Spinal cord (tissue), 10 donors: ENCODE results near the gene GSTM5. TPM values are rescaled to one million over a fixed set of nuclear protein-coding genes. Genes with fewer than 3 reads are reported as not detected.
A peak's percentile ranks its signal among the peaks of the same experiment; 100 is the strongest.
"Not testable (repeated sequence)": the region's sequence is repeated elsewhere in the genome, so short reads cannot be mapped to it uniquely, and the experiment has no call there.

Experiments
- DNase-seq, 6 donors: peaks; one replicate each; pipeline versions ENCODE4 v3.0.0 to v3.0.0-alpha.2; 2013 to 2015; ENCODE audit warnings: low spot score in 6 of 6, low read depth in 4 of 6
- H3K27ac ChIP-seq: one replicate; pipeline ENCODE4 v1.5.1; 2013; ENCODE audit warnings: low read depth, low read length, control low read depth
- H3K27me3 ChIP-seq: one replicate; pipeline ENCODE4 v1.6.1; 2013; ENCODE audit warnings: low read length; ENCODE audit not compliant: control insufficient read depth, insufficient read depth
- H3K36me3 ChIP-seq: one replicate; pipeline ENCODE4 v1.6.1; 2013; ENCODE audit warnings: low read length; ENCODE audit not compliant: control insufficient read depth, insufficient read depth
- H3K4me1 ChIP-seq: one replicate; pipeline ENCODE4 v1.6.1; 2013; ENCODE audit warnings: low read length; ENCODE audit not compliant: control insufficient read depth, insufficient read depth
- H3K4me3 ChIP-seq: one replicate; pipeline ENCODE4 v1.5.1; 2013; ENCODE audit warnings: low read depth, low read length, control low read depth
- H3K9me3 ChIP-seq: one replicate; pipeline ENCODE4 v1.6.1; 2013; ENCODE audit warnings: low read length; ENCODE audit not compliant: control insufficient read depth, insufficient read depth
- WGBS: methylation state at CpG from one replicate; pipeline ENCODE4 v1.1.5; 2013; ENCODE audit warnings: missing lambda C conversion rate; ENCODE audit not compliant: insufficient coverage; 5-methylcytosine and 5-hydroxymethylcytosine counted together
- polyA plus RNA-seq, 2 donors: library from polyadenylated mRNA; unstranded; fragments of 120-200 nt; gene quantifications; one replicate each; pipeline ENCODE4 v1.2.1, GENCODE V29; 2013; ENCODE audit not compliant: insufficient read length in 2 of 2
- total RNA-seq, 2 donors: library from RNA; depleted of rRNA in 1 of 2; stranded (reverse); fragments of 120-200 nt in 1 of 2; fragments of >200 nt in 1 of 2; gene quantifications; one replicate each; pipeline versions ENCODE4 v1.2.3 to v1.2.4, GENCODE V29; 2013 to 2014
- donor health status: healthy.

Gene GSTM5
- total and polyA plus RNA-seq, 4 donors, result 6.6 to 39.9 (median 29.0) TPM

DNA sequence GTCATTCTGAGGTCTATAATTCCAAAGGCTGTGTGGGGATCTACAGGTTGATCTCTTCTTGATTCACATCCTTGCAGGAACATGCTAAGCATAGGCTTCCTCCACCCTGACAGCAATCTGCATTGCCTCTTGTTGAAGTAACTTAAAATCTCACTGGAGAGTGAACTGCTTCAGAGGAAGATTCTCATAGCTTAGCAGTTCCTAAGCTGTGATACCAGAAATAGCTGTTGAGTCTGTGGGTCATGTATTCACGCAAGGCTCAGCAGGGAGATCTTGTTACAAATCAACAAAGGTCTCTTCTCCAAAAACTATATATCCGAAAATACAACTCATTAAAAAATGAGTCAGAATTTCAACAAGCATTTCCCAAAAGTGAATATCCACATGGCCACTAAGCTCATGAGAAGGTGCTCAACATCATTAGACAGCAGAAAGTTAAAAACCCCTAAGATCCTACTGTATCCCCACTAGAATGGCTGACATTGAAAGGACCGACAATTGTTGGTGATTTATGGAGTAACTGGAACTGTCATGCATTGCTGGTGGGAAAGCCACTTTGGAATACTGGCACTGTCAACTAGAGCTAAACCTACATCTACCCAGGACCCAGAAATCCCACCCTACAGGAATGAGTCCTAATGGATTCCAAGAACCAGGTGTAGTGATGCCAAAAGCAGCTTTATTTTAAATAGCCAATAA is 35.2 kb upstream of the GSTM5 start:
- not testable (repeated sequence) for DNase-seq, H3K4me3 ChIP-seq, H3K27me3 ChIP-seq, H3K4me1 ChIP-seq, H3K36me3 ChIP-seq, H3K9me3 ChIP-seq, H3K27ac ChIP-seq
- 100% methylated on average over 2 of the region's 3 CpGs for WGBS

DNA sequence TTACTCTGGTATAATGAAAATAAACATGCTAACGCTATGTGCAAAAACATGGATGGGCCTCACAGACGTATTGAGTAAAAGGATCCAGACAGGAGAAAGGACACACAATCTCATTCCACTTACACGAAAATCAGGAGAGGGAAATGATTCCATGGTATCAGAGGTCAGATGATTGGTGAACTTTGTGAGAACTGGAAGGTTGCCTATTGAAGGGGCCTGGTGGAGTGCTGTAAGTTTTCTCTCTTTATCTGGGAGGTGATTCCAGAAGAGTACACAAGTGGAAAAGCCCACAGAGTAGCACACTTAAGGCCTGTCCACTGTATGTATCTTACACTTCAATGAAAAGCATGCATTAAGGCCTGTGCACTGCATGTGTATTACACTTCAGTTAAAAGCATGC is 34.6 kb upstream of the GSTM5 start:
- Histone ChIP-seq H3K36me3 (peaks cover 2% of the 10 kb centered on the region), H3K4me1 (no peaks in the 10 kb centered on the region), H3K27ac (no peak overlapping the region), H3K4me3 (no peak overlapping the region), H3K9me3 (no peaks in the 10 kb centered on the region), H3K27me3 (no peaks in the 10 kb centered on the region)
- DNase-seq, result no peak
- no CpG with 5 or more reads among the region's 3 CpGs for WGBS

DNA sequence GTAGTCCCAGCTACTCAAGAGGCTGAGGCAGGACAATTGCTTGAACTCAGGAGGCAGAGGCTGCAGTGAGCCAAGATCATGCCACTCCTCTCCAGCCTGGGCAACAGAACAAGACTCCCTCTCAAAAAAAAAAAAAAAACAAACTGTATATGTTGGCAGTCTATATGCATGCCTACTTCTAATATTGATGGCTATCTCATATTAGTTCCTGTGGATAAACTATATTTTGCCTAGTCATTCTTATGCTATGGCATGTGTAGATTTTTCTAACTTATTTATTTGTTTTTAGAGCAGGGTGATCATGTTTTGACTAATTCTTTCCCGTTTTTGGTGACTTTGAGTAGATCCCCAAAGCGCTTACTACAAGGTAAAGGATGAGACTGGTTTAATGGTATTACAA is 33.4 kb upstream of the GSTM5 start:
- WGBS, result 100% methylated on average over 1 of the region's 2 CpGs
- H3K4me3 ChIP-seq, H3K36me3 ChIP-seq, H3K9me3 ChIP-seq, DNase-seq, H3K27ac ChIP-seq, H3K4me1 ChIP-seq, H3K27me3 ChIP-seq: not testable (repeated sequence)

DNA sequence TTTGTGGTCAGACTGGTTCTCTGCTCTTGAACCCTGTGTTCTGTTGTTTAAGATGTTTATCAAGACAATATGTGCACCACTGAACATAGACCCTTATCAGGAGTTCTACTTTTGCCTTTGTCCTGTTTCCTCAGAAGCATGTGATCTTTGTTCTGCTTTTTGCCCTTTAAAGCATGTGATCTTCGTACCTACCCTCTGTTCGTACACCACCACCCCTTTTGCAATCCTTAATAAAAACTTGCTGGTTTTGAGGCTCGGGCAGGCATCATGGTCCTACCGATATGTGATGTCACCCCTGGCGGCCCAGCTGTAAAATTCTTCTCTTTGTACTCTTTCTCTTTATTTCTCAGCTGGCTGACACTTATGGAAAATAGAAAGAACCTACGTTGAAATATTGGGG is 27.3 kb upstream of the GSTM5 start:
- H3K27me3 ChIP-seq, H3K9me3 ChIP-seq, H3K36me3 ChIP-seq, DNase-seq, H3K4me3 ChIP-seq, H3K27ac ChIP-seq, H3K4me1 ChIP-seq: not testable (repeated sequence)
- WGBS, result no CpG with 5 or more reads among the region's 6 CpGs

DNA sequence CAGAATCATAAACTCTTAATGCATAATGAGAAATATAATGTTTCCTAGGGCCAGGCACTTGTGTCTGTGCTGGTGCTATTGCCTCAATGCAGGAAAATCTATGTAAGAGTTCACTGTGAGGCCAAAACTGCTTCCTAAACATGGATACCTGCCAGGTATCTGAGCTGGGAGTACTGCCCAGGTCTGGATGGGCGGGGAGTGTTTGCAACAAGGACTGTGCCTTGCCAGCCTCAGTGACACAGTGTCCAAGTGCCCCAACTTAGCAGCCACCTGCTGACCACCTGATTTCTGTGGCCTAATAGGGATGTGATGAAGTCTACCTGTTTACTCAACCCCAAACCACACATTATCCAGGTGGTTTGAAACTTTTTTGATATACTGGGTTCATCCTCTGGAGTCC is 26.7 kb upstream of the GSTM5 start:
- not testable (repeated sequence) for H3K36me3 ChIP-seq, H3K9me3 ChIP-seq, H3K27ac ChIP-seq, H3K27me3 ChIP-seq, DNase-seq, H3K4me3 ChIP-seq, H3K4me1 ChIP-seq
- WGBS, result no CpG with 5 or more reads among the region's 1 CpG

GRCh38 chr1:109685890-109686289 is 26.2 kb upstream of the GSTM5 start:
- H3K27me3 ChIP-seq, DNase-seq, H3K9me3 ChIP-seq, H3K27ac ChIP-seq, H3K36me3 ChIP-seq, H3K4me3 ChIP-seq, H3K4me1 ChIP-seq: not testable (repeated sequence)
- no CpG with 5 or more reads among the region's 4 CpGs for WGBS

DNA sequence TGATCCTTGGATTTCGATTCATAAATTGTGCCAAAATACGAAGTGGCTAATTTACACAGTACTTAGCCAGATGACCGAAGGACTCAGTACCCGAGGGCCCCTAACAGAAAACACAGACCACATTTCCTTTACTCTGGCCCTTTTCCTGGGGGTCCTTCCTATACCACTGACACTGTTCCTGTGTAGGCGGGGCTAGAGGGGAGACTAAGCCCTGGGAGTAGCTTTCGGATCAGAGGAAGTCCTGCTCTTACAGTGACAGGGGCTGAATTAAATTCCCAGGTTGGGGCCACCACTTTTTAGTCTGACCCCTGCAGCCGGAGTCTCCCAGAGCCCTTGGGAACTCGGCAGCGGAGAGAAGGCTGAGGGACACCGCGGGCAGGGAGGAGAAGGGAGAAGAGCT is 24.9 kb upstream of the GSTM5 start:
- DNase-seq, H3K36me3 ChIP-seq, H3K4me1 ChIP-seq, H3K27me3 ChIP-seq, H3K9me3 ChIP-seq: not testable (repeated sequence)
- H3K27ac ChIP-seq, result peak overlapping the region; percentile 89
- peak overlapping the region; percentile 80 for H3K4me3 ChIP-seq
- WGBS, result 40% methylated on average over 1 of the region's 11 CpGs

DNA sequence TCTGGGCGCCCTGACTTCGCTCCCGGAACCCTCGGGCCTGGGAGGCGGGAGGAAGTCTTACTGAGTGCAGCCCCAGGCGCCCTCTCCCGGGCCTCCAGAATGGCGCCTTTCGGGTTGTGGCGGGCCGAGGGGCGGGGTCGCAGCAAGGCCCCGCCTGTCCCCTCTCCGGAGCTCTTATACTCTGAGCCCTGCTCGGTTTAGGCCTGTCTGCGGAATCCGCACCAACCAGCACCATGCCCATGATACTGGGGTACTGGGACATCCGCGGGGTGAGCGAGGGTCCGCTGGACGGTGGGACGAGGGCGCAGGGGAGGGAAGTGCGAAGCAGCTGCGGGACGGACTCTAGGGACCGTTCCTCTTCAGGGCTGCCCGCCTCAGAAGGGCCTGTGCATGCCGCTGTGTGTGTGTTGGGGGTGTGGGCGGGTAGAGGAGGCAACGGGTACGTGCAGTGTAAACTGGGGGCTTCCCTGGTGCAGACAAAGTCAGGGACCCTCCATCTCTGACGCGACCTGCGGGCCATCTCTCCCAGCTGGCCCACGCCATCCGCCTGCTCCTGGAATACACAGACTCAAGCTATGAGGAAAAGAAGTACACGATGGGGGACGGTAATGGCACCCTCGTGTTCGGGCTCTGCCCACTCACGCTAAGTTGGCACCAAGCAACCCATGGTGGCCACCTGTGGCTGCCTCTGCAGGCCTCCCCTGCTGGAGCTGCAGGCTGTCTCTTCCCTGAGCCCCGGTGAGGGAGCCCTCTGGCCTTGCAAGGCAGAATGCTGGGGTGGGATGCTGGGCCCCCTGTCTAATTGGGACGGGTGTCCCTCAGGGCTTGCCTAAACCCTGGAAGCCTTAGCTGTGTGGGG is 24.2 kb upstream of the GSTM5 start, which contains the start of gene GSTM1:
TSS of gene GSTM1 (plus strand) at position 177 of the 859 bp plus-strand sequence. CDS start at position 234, 57 bp downstream.
- no peaks in the 10 kb centered on the region for H3K27me3 ChIP-seq
- peaks cover 5% of the 10 kb centered on the region for H3K36me3 ChIP-seq
- DNase-seq, result peak in 2 of 6 donors; percentile 75 to 86
- peak within 1 kb of the TSS; percentile 80 for H3K4me3 ChIP-seq
- H3K27ac ChIP-seq, result peak within 1 kb of the TSS; percentile 89
- H3K9me3 ChIP-seq, result no peaks in the 10 kb centered on the region
- H3K4me1 ChIP-seq, result no peaks in the 10 kb centered on the region
- WGBS, result no CpG with 5 or more reads among the region's 46 CpGs

- DNase-seq, result peak in 1 of 6 donors; percentile 27
- no peak overlapping the region for H3K27ac ChIP-seq
- H3K9me3 ChIP-seq, result no peaks in the 10 kb centered on the region
- H3K4me1 ChIP-seq, result no peaks in the 10 kb centered on the region
- H3K36me3 ChIP-seq, result peaks cover 5% of the 10 kb centered on the region
- H3K27me3 ChIP-seq, result no peaks in the 10 kb centered on the region
- WGBS, result no CpG with 5 or more reads among the region's 6 CpGs
- no peak overlapping the region for H3K4me3 ChIP-seq
Observed at GRCh38 chr1:109689844-109690405, 22.1 kb upstream of the GSTM5 start.
